ENCODE measurements around the gene MGAT5.

The MGAT5 gene

DNA sequence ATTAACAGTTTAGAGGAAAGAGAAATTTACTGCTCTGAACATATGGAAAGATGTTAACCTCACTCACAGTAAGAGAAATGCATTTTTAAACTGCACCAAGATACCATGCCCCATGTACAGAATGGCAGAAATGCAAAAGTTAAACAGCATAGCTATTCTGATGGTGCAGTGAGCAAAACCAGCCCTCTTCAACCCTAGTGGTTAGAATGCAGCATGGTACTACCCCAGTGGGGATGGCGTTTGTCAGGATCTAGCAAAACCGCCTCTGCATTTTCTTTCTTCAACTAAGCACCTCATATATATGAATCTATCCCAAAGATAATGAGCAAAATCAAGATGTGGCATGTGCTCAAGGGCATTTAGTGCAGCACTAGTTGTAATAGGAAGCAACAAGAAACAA lies 98.0 kb downstream of the MGAT5 start:
- no peaks in the 10 kb centered on the region for H3K9me3 ChIP-seq (ENCODE audit: control insufficient read depth, low read length)
- H3K27ac ChIP-seq (ENCODE audit: low read depth, low read length, severe bottlenecking) = no peak overlapping the region
- WGBS, 2 experiments (ENCODE audit: insufficient coverage in 2 of 2) = no CpG with 5 or more reads among the region's 2 CpGs
- no peak overlapping the region for H3K4me3 ChIP-seq (ENCODE audit: extremely low read depth, insufficient read depth, low read length, poor library complexity, severe bottlenecking)
- H3K36me3 ChIP-seq (ENCODE audit: control insufficient read depth, insufficient read depth, low read length) = no peaks in the 10 kb centered on the region
- H3K4me1 ChIP-seq (ENCODE audit: control insufficient read depth, insufficient read depth, low read length, poor library complexity, severe bottlenecking) = no peaks in the 10 kb centered on the region

DNA sequence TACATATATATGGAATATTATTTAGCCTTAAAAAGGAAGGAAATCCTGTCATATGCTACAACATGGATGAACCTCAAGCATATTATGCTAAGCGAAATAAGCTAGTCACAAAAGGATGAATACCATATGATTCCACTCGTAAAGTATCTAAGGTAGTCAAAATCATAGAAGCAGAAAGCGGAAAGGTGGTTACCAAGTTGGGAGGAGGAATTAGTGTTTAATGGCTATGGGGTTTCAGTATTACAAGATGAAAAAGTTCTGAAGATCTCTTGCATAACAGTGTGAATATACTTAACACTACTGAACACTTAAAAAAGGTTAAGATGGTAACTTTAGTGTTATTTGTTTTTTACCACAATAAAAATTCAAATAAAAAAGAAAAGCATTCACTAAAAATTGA lies 99.0 kb downstream of the MGAT5 start:
- Histone ChIP-seq H3K27ac (ENCODE audit: low read depth, low read length, severe bottlenecking) (no peak overlapping the region), H3K4me3 (ENCODE audit: extremely low read depth, insufficient read depth, low read length, poor library complexity, severe bottlenecking) (no peak overlapping the region), H3K9me3 (ENCODE audit: control insufficient read depth, low read length) (no peaks in the 10 kb centered on the region), H3K4me1 (ENCODE audit: control insufficient read depth, insufficient read depth, low read length, poor library complexity, severe bottlenecking) (no peaks in the 10 kb centered on the region), H3K36me3 (ENCODE audit: control insufficient read depth, insufficient read depth, low read length) (no peaks in the 10 kb centered on the region)
- 100% methylated on average over 3 of the region's 3 CpGs for WGBS, 2 experiments (ENCODE audit: insufficient coverage in 2 of 2)

DNA sequence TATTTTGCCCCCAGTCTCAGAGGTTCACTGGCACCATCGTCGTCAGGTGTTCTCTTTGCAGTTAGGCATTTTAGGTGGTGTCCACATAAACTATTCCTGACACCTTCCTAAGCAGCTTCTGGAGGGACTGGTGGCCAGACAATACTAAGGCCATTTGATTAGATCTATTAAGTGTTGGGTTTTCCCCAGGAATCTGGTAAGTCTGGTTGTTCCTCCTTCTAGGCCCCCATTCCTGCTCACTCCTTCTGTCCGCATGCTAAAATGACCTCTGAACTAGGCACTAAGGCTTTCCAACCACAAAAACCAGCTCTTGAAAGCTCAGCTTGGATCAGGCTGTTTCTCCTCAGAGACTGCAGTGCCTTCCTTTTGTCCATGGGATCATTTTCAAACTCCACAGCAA lies 100.7 kb downstream of the MGAT5 start:
- WGBS, 2 experiments (ENCODE audit: insufficient coverage in 2 of 2) = 90 to 100% methylated on average over 1 to 2 of the region's 3 CpGs
- H3K9me3 ChIP-seq (ENCODE audit: control insufficient read depth, low read length) = no peaks in the 10 kb centered on the region
- H3K27ac ChIP-seq (ENCODE audit: low read depth, low read length, severe bottlenecking) = no peak overlapping the region
- no peaks in the 10 kb centered on the region for H3K36me3 ChIP-seq (ENCODE audit: control insufficient read depth, insufficient read depth, low read length)
- H3K4me1 ChIP-seq (ENCODE audit: control insufficient read depth, insufficient read depth, low read length, poor library complexity, severe bottlenecking) = no peaks in the 10 kb centered on the region
- H3K4me3 ChIP-seq (ENCODE audit: extremely low read depth, insufficient read depth, low read length, poor library complexity, severe bottlenecking) = no peak overlapping the region

DNA sequence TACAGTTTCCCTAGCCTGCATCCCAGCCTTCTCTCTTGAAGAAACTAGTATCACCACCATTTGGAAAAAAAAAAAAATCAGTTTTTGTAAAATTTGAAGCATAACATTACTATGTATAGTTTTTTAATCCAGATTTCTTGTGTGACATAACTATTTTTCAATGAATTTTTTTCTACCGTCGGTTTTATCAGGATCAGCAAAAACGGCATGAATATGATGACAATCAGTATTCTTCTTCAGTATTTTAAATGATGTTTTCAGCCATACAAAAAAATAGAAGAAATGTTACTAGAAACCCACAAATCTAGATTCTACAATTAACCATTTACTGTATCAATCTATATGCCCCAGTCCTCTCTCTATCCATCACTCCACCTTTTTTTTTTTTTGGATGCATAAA lies 103.9 kb downstream of the MGAT5 start:
- H3K36me3 ChIP-seq (ENCODE audit: control insufficient read depth, insufficient read depth, low read length) = peaks cover 4% of the 10 kb centered on the region
- H3K9me3 ChIP-seq (ENCODE audit: control insufficient read depth, low read length) = no peaks in the 10 kb centered on the region
- no CpG with 5 or more reads among the region's 3 CpGs for WGBS, 2 experiments (ENCODE audit: insufficient coverage in 2 of 2)
- H3K4me3 ChIP-seq (ENCODE audit: extremely low read depth, insufficient read depth, low read length, poor library complexity, severe bottlenecking) = no peak overlapping the region
- no peak overlapping the region for H3K27ac ChIP-seq (ENCODE audit: low read depth, low read length, severe bottlenecking)
- no peaks in the 10 kb centered on the region for H3K4me1 ChIP-seq (ENCODE audit: control insufficient read depth, insufficient read depth, low read length, poor library complexity, severe bottlenecking)

DNA sequence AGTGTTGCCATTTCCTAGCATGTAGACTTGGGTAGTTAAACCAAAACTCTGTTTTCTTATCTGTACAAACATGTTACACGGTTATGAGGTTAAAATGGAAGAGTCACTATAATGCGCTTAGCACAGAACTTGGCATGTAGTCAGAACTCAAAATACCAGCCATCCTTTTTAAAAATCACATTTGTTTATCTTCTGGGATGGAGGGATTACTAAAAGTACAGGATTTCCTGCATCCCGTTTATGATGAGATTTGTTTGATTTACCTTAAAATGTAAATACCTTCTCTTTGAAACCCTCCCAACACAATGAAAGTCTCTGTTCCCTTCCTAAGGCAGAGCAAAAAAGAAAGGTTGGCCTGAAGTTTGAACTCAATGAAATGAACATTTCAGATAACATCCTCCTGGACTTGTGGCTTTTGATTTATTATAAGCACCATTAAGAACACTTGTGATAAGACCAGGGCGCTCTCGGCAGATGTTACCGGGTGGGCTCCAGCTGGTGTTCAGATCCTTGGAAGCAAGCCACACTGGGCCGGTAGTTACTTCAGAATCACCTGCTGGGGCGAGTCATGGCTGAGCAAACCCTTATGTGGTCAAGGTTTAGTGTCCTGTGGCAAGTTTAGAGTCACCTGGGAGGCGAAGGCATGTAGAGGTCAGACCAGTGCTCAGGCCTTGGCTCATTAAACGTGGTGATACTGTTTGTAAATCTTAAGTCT lies 105.7 kb downstream of the MGAT5 start:
- 92 to 97% methylated on average over 6 to 7 of the region's 10 CpGs for WGBS, 2 experiments (ENCODE audit: insufficient coverage in 2 of 2)
- peaks cover 12% of the 10 kb centered on the region for H3K36me3 ChIP-seq (ENCODE audit: control insufficient read depth, insufficient read depth, low read length)
- no peak overlapping the region for H3K4me3 ChIP-seq (ENCODE audit: extremely low read depth, insufficient read depth, low read length, poor library complexity, severe bottlenecking)
- H3K4me1 ChIP-seq (ENCODE audit: control insufficient read depth, insufficient read depth, low read length, poor library complexity, severe bottlenecking) = no peaks in the 10 kb centered on the region
- no peak overlapping the region for H3K27ac ChIP-seq (ENCODE audit: low read depth, low read length, severe bottlenecking)
- H3K9me3 ChIP-seq (ENCODE audit: control insufficient read depth, low read length) = no peaks in the 10 kb centered on the region

DNA sequence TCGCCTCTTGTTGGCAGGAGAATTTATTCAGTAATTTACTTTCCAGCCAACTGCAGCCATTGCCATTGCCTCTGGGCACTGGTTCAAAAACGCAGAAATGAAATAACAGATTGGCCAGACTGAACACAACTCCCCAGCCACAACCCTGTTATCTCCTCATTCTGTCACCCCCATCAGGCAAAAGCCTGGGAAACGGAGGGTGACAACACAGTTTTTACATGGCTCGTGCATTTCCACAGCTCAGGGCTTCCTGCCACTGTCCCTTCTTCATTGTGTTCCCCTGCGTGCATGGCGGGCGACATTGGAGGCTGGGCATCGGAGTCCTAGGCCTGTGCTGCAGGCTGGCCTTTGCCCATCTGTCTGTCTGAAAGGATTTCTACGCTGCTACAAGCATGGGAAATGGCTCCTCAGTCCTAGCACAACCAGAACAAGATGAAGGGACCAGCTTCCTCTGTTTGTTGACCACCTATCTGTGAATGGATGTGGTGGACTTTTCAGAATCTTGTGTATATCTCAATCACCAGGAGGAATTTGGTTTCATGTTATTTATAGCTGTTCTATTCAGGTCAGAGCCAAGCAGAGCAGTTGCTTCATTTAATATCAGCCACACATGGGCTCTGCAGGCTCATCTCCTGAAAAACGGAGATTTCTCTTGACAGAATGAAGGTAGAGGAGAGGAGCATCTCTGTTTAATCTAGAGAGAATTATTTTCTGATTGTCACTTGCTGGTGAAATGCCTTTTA lies 107.0 kb downstream of the MGAT5 start:
- WGBS, 2 experiments (ENCODE audit: insufficient coverage in 2 of 2) = 94 to 96% methylated on average over 8 to 9 of the region's 10 CpGs
- no peak overlapping the region for H3K4me3 ChIP-seq (ENCODE audit: extremely low read depth, insufficient read depth, low read length, poor library complexity, severe bottlenecking)
- no peak overlapping the region for H3K27ac ChIP-seq (ENCODE audit: low read depth, low read length, severe bottlenecking)

DNA sequence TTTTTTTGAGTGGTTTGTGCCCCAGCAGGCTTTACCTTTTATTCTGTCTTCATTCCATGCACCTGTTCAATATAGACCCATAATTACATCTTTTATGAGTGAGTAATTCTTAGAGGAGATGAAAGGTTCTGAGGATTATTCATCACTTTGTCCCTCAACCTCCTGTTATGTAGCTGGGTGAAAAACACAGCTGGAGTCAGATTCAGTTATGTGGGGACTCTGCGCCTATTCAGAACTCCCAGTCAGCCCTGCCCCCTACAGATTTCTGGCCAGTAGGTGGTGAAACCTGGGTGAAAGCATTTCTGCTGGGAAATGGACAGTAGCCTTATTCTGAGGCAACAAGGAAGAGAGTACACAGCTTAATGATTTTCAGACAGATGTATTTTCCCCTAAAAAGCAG lies 107.8 kb downstream of the MGAT5 start:
- H3K27ac ChIP-seq (ENCODE audit: low read depth, low read length, severe bottlenecking) = no peak overlapping the region
- peaks cover 17% of the 10 kb centered on the region for H3K36me3 ChIP-seq (ENCODE audit: control insufficient read depth, insufficient read depth, low read length)
- WGBS, 2 experiments (ENCODE audit: insufficient coverage in 2 of 2) = no CpG with 5 or more reads among the region's 1 CpG

More for the DNA sequence above, 107.0 kb downstream of the MGAT5 start:
- Histone ChIP-seq H3K9me3 (ENCODE audit: control insufficient read depth, low read length) (no peaks in the 10 kb centered on the region), H3K4me1 (ENCODE audit: control insufficient read depth, insufficient read depth, low read length, poor library complexity, severe bottlenecking) (no peaks in the 10 kb centered on the region), H3K36me3 (ENCODE audit: control insufficient read depth, insufficient read depth, low read length) (peaks cover 17% of the 10 kb centered on the region)

DNA sequence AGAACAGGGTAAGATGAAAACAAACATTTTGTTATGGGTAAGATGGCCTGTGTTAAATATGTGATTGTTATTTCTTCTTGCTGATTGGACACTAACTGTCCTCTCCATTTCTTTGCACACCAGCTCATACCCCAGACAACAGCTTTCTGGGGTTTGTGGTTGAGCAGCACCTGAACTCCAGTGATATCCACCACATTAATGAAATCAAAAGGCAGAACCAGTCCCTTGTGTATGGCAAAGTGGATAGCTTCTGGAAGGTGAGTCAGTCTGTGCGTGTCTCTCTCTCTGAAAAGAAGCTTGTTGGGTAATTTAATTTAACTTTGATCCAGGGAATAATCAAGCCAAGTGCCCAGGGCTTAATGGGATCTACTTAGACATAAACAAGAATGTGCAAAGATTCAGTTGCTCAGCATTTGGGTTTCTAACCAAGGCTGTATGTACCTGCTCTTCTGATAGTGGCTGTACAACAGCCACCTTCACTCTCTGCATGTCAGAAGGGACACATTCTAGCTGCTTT lies 108.3 kb downstream of the MGAT5 start:
- H3K36me3 ChIP-seq (ENCODE audit: control insufficient read depth, insufficient read depth, low read length) = peaks cover 17% of the 10 kb centered on the region
- 100% methylated on average over 1 of the region's 1 CpG for WGBS, 2 experiments (ENCODE audit: insufficient coverage in 2 of 2)
- H3K4me3 ChIP-seq (ENCODE audit: extremely low read depth, insufficient read depth, low read length, poor library complexity, severe bottlenecking) = no peak overlapping the region
- no peaks in the 10 kb centered on the region for H3K4me1 ChIP-seq (ENCODE audit: control insufficient read depth, insufficient read depth, low read length, poor library complexity, severe bottlenecking)
- H3K27ac ChIP-seq (ENCODE audit: low read depth, low read length, severe bottlenecking) = no peak overlapping the region
- H3K9me3 ChIP-seq (ENCODE audit: control insufficient read depth, low read length) = no peaks in the 10 kb centered on the region

More for the DNA sequence above, 107.8 kb downstream of the MGAT5 start:
- no peak overlapping the region for H3K4me3 ChIP-seq (ENCODE audit: extremely low read depth, insufficient read depth, low read length, poor library complexity, severe bottlenecking)
- H3K4me1 ChIP-seq (ENCODE audit: control insufficient read depth, insufficient read depth, low read length, poor library complexity, severe bottlenecking) = no peaks in the 10 kb centered on the region
- no peaks in the 10 kb centered on the region for H3K9me3 ChIP-seq (ENCODE audit: control insufficient read depth, low read length)

DNA sequence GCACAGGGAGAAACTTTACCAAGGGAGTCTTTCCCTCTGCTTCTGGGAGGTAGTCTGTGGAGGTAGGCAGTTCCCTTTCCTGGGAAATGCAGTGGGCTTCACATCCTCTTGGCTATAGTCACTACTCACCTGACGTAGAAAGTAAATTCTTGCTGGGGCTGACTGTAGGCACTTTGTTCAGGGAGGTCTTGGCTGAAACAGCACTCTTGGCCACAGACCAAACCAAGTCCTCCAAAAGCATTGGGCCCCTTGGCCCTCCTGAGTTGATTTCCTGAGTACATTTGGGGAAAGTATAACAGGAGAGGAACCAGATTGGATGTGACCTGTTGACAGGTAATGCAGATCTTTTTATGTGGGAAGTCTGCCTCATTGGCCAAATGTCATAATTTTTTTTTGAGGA lies 108.9 kb downstream of the MGAT5 start:
- 100% methylated on average over 1 of the region's 1 CpG for WGBS, 2 experiments (ENCODE audit: insufficient coverage in 2 of 2)
- Histone ChIP-seq H3K4me1 (ENCODE audit: control insufficient read depth, insufficient read depth, low read length, poor library complexity, severe bottlenecking) (no peaks in the 10 kb centered on the region), H3K4me3 (ENCODE audit: extremely low read depth, insufficient read depth, low read length, poor library complexity, severe bottlenecking) (no peak overlapping the region), H3K36me3 (ENCODE audit: control insufficient read depth, insufficient read depth, low read length) (peaks cover 17% of the 10 kb centered on the region), H3K9me3 (ENCODE audit: control insufficient read depth, low read length) (no peaks in the 10 kb centered on the region), H3K27ac (ENCODE audit: low read depth, low read length, severe bottlenecking) (no peak overlapping the region)

DNA sequence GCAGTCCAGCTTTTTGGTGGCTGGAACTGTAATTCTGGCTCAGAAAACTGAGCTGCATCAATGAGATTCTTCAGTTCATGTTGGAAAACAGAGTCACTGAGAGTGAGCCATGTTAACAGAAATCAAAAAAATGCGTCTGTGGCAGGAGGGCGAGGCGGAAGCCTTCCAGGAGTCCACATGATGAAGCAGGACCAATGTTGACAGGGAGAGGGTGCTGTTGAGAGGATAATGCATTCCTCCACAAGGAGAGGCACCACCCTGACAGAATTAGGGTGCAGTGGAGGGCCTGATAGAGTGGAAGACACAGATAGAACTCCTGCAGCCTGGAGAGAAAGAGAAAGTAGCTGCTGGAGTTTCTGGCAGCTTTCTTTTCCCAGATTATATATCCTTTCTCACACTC lies 111.5 kb downstream of the MGAT5 start:
- peaks cover 7% of the 10 kb centered on the region for H3K4me1 ChIP-seq (ENCODE audit: control insufficient read depth, insufficient read depth, low read length, poor library complexity, severe bottlenecking)
- no peak overlapping the region for H3K27ac ChIP-seq (ENCODE audit: low read depth, low read length, severe bottlenecking)
- peaks cover 22% of the 10 kb centered on the region for H3K36me3 ChIP-seq (ENCODE audit: control insufficient read depth, insufficient read depth, low read length)
- no peaks in the 10 kb centered on the region for H3K9me3 ChIP-seq (ENCODE audit: control insufficient read depth, low read length)
- H3K4me3 ChIP-seq (ENCODE audit: extremely low read depth, insufficient read depth, low read length, poor library complexity, severe bottlenecking) = no peak overlapping the region
- 86 to 90% methylated on average over 3 of the region's 3 CpGs for WGBS, 2 experiments (ENCODE audit: insufficient coverage in 2 of 2)

DNA sequence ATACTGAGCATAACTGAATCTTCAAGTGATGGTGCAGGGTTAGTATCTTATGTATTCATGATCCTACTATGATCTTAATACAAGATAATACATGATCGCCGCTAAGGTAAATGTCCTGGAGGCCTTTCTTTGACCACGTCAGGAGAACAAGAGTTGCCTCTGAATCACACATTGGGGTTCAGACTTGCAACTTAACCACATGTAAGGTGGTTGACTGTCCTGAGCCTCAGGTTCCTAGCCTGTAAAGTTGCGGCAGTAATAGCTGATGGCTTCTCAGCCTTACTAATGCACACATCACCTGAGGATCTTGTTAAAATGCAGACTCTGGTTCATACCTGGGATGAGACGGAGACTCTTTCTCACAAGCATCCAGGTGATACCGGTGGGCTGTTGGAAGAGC lies 112.5 kb downstream of the MGAT5 start:
- Histone ChIP-seq H3K36me3 (ENCODE audit: control insufficient read depth, insufficient read depth, low read length) (peaks cover 19% of the 10 kb centered on the region), H3K4me1 (ENCODE audit: control insufficient read depth, insufficient read depth, low read length, poor library complexity, severe bottlenecking) (peaks cover 7% of the 10 kb centered on the region), H3K9me3 (ENCODE audit: control insufficient read depth, low read length) (no peaks in the 10 kb centered on the region), H3K27ac (ENCODE audit: low read depth, low read length, severe bottlenecking) (no peak overlapping the region), H3K4me3 (ENCODE audit: extremely low read depth, insufficient read depth, low read length, poor library complexity, severe bottlenecking) (no peak overlapping the region)
- WGBS, 2 experiments (ENCODE audit: insufficient coverage in 2 of 2) = 83 to 100% methylated on average over 4 of the region's 6 CpGs

Measured in mesodermal cell (in vitro differentiated cells).